Measurements from ENCODE around the gene ZKSCAN1.

ZKSCAN1 gene

DNA sequence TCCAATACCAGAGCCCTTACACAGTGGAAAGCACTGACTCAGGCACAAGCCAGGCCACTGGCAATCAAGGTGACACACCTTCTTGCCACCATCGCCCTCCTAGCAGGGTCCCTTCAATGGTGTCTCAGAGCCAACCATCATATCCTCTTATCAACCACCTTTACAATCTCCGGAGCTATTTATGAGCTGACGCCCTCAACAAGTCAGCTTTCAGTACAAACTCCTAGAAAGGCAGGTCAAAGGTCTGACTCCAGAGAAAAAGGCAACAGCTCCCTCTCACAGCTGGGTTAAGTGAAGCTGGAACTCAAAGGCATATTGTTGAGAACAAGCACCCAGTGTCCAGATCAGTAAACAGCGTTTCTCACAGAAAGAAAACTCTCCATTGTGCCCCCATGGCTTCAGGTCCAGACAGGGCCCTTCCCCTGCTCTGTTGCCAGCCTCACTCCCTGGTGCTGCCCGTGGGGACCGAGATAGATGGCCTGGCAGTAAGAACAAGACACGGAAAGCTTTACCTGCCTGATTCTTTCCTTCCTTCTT lies 63.7 kb downstream of the ZKSCAN1 start:
- DNase-seq (ENCODE audit: low read depth in 2 of 2): no peak

DNA sequence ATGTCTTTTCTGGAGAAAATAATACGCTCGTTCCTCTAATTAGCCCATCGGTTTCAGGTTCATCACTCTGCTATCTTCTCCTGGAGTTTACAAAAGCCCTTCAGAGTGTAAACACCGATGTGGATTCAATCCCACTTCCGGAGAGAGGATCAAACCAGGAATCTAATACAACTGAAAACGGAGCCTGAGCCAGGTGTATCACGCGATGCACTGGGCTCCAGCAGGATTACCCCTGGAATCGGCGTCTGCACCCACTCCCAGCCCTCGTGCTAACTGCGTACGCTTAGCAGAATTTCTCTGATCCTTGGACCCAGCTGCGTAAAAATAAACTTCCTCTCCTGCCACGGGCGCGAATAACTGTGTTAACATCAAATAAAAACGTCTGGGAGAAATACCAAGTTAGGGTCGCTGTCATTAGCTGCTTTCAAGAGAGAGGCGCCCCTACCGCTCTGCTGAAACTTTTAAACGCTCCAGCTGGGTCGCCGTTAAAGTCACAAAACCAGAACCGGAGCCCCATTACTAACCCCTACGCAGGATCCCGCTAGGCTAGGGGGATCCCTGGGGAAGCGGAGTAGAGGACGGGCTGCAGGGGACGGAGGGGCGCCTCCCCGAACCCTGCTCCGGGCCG lies 65.6 kb downstream of the ZKSCAN1 start:
- no peak for DNase-seq (ENCODE audit: low read depth in 2 of 2)

DNA sequence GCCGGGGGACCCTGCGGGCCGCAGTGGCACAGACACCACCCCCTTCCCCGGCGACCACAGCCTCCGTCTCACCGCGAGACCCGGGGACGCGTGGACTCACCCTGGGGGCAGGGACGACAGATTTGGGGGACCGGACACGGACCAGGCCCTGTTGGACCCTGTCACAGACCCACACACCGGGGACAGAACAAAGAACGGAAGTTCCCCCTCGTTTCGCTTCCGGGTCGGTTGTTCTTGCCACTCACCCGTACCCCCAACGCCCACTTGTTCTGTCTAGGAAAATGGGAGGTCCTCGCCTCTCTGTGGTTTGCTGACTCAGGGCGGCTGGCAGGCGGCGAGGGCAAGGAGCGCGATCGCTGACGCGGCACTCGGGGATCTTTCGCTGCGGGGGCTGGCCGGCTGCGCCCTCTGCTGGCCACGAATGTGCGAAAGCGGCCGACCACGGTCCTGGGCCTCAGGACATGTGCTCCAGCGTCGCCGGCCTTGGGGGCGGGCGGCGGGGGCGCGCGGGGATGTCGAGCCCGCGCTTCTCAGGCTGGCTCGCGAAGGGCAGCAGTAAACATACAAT lies 66.2 kb downstream of the ZKSCAN1 start, which contains the start of gene ZNF3:
Gene ZNF3 (minus strand): TSS at position 189 of the 568 bp plus-strand sequence. CDS start 4,366 bp downstream, outside the sequence.
- peak; percentile 87 to 94 for DNase-seq (ENCODE audit: low read depth in 2 of 2)

DNA sequence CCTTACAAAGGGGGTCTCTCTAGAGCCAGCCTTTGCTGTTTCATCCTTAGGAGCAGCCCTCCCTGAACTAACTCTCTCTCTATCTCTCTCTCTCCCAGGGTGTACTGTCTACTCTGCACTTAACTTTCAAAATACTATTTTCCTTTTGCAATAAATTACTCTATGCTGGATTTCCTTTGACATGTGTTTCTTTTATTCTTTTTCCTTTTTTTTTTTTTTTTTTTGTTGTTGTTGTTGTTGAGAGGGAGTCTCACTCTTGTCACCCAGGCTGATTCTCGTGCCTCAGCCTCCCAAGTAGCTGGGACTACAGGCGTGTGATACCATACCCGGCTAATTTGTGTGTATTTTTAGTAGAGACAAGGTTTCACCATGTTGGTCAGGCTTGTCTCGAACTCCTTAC lies 67.6 kb downstream of the ZKSCAN1 start:
- DNase-seq (ENCODE audit: low read depth in 2 of 2): no peak

DNA sequence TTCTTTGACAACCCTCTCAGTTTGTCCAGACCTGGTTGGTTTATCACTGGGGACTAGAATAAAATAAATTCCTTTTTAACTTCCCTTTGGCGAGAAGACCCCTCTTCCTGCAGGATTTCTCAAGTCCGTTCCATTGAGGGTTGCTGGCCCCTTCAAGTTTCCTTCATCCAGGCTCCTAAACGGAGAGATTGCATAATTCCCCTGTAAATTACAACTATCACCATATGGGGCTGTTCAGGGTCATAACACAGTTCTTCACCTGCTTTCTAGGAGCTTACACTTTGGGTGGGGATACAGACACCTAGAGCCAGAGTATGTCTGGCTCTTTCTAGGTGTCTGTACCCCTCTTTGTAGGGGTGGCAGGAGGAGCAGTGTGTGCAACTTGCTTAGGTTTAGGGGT lies 70.1 kb downstream of the ZKSCAN1 start:
- no peak for DNase-seq (ENCODE audit: low read depth in 2 of 2)

DNA sequence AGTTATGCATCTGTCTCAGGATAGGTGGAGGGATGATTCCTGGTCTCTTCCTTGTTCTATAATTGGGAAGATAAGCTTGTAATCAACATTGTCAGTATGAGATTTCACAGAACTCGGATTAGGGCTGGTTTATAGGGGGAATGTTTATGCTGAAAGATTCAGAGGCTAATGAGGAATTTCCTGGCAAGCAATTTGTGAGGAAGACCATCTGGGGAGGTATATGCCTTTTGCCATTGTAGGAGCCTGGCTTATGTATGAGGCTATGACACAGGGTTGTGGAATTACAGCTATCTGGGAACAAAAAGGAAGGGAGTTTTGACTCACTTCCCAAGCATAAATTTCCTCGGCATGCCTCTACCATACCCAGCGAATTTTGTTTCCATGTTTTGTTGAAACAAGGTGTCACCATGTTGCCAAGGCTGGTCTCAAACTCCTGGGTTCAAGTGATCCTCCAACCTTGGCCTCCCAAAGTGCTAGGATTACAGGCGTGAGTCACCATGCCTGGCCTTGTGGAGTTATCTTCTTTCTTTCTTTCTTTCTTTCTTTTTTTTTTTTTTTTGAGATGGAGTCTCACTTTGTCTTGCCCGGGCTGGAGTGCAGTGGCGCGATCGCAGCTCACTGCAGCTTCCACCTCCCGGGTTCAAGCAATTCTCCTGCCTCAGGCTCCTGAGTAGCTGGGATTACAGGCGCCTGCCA lies 71.8 kb downstream of the ZKSCAN1 start:
- DNase-seq (ENCODE audit: low read depth in 2 of 2): no peak

DNA sequence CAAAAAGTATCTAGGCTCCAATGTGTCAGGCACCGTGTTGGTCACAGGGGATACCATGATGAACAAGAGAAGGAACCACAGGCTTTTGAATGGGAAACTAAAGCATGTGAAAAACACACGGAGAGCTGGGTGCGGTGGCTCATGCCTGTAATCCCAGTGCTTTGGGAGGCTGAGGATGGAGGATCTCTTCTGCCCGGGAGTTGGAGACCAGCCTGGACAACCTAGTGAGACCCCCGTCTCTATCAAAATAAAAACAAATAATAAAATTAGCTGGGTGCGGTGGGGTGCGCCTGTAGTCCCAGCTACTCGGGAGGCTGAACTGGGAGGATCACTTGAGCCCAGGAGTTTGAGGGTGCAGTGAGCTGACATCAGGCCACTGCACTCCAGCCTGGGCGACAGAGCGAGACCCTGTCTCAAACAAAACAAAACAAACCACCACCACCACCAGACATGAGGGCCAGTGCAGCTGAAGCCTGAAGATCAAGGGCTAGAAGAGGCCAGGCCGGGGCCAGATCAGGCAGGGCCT lies 72.8 kb downstream of the ZKSCAN1 start:
- no peak for DNase-seq (ENCODE audit: low read depth in 2 of 2)

DNA sequence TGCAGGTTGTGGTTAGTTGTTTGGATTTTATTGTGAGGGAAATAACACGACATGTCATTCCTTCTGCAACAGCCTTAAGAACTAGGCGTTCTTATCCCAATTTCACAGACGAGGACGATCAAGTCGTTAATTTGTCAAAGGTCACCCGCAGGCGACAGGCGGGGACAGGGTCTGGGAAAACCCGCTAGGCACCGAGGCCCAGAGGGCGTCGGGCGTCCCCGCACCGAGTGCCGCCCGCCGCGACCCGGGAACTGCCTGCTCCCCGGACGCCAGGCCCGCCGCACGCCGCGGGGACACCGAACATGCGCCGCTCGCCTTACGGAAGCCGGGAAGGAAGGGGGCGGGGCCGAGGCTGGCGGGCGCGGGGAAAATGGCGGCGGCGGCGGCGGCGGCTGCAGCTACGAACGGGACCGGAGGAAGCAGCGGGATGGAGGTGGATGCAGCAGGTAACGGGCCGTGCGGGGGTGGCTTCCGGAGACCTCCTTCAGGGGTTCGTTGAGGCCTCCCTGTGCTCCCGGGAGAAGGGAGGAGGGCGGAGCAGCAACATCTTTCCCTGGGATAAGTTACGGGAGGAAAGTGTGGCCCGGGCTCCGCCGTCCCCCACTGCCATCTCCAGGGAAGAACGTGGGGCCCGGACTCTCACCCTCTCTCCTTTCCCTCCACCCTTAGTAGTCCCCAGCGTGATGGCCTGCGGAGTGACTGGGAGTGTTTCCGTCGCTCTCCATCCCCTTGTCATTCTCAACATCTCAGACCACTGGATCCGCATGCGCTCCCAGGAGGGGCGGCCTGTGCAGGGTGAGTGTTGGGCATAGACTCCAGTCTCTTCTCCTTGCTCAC lies 73.4 kb downstream of the ZKSCAN1 start, which contains the start of gene COPS6:
Gene COPS6 (plus strand): TSS at position 349 of the 837 bp plus-strand sequence. CDS start 22 bp downstream, at position 371.
- DNase-seq (ENCODE audit: low read depth in 2 of 2): peak; percentile 69 to 88

DNA sequence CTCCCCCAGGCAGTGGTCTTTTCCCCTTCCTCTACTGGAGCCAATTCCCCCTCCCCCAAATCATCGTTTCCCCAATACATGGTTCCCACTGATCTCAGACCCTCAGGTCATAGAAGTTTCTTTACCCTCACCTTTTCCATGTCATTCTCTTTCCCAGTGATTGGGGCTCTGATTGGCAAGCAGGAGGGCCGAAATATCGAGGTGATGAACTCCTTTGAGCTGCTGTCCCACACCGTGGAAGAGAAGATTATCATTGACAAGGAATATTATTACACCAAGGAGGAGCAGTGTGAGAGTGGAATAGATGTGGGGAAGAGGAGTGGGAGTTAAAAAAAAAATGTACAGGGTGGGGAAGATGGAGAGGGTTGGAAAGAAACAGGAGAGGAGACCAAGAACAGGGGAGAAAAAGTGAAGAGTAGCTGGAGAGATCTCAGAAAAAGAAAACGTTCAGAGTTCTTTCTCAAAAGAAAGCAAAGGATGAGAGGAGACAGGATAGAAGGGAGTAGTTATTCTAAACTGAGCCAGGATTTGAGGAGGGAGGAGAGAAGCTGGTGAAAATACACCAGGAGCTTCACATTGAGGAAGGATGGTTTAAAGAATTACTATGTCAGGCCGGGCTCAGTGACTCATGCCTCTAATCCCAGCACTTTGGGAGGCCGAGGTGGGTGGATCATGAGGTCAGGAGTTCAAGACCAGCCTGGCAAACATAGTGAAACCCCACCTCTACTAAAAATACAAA lies 74.2 kb downstream of the ZKSCAN1 start:
- DNase-seq (ENCODE audit: low read depth in 2 of 2): no peak

DNA sequence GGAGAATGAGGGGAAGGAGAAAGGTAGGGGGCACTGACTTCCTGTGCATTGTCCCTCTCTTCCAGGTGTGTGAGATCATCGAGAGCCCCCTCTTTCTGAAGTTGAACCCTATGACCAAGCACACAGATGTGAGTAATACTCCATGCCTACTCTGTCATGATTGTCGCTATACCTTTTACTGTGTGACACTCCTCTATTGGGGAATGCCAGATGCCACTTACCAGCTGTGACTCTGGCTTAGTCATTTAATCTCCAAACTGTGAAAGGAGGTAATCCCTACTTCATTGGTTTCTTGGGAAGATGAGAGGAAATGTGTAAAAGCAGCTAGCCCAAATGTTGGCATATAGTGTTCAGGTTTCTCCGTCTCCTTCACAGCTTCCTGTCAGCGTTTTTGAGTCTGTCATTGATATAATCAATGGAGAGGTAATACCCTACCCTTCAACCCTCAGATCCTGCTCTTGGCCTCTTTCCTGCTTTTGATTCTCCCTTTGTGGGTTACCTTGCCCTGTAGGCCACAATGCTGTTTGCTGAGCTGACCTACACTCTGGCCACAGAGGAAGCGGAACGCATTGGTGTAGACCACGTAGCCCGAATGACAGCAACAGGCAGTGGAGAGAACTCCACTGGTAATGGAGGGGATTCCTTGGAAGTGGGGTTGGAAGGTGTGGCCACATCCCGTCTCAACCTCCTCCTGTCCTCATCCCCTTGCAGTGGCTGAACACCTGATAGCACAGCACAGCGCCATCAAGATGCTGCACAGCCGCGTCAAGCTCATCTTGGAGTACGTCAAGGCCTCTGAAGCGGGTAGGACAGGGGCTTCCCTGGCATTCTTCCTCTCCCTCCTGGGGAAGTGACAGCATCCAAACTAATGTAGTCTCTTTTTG lies 75.4 kb downstream of the ZKSCAN1 start:
- DNase-seq (ENCODE audit: low read depth in 2 of 2): no peak
